Measurements from ENCODE around the gene S100A11. TPM values are rescaled to one million over a fixed set of nuclear protein-coding genes. Genes with fewer than 3 reads are reported as not detected.

The S100A11 gene
- total and polyA plus RNA-seq, 9 of the 15 experiments (the other 6 are each of a cell fraction or from before 2014, with no cell fraction given), result 131 to 808 (median 235) TPM

- TF ChIP-seq, protein P1, sequence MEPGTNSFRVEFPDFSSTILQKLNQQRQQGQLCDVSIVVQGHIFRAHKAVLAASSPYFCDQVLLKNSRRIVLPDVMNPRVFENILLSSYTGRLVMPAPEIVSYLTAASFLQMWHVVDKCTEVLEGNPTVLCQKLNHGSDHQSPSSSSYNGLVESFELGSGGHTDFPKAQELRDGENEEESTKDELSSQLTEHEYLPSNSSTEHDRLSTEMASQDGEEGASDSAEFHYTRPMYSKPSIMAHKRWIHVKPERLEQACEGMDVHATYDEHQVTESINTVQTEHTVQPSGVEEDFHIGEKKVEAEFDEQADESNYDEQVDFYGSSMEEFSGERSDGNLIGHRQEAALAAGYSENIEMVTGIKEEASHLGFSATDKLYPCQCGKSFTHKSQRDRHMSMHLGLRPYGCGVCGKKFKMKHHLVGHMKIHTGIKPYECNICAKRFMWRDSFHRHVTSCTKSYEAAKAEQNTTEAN (CRISPR knock-in tag; IDR thresholded peaks at IDR 0.05), result no peak
- no peak for TF ChIP-seq SREBF2 (CRISPR knock-in tag; IDR thresholded peaks at IDR 0.05)
- TF ChIP-seq ZNF766 (CRISPR knock-in tag; conservative IDR thresholded peaks at IDR 0.05), result peak; percentile 91
- no peak for TF ChIP-seq ZNF384 (IDR thresholded peaks at IDR 0.05; ENCODE audit: low read depth, low read length)
- TF ChIP-seq ZFX (CRISPR knock-in tag; IDR thresholded peaks at IDR 0.05), result peak; percentile 90
- TF ChIP-seq GATAD2B (IDR thresholded peaks at IDR 0.05; ENCODE audit: borderline replicate concordance), result 0 out of 2 replicates have a peak, but pooled peaks have one; percentile 34
- TF ChIP-seq ZNF717 (CRISPR knock-in tag; IDR thresholded peaks at IDR 0.05), result no peak
- peak; percentile 32; the same call in 1 of the 2 replicates for TF ChIP-seq BHLHE40 (IDR thresholded peaks at IDR 0.05; ENCODE audit: low read length)
- no peak for TF ChIP-seq ZNF699 (CRISPR knock-in tag; IDR thresholded peaks at IDR 0.05; ENCODE audit: insufficient replicate concordance)
- peak; percentile 44 for TF ChIP-seq HMGN3 (IDR thresholded peaks at IDR 0.05; ENCODE audit: borderline replicate concordance, extremely low read depth, insufficient read length, low read depth, low read length)
- TF ChIP-seq MAFF (IDR thresholded peaks at IDR 0.05; ENCODE audit: low read length), result no peak
- no peak for TF ChIP-seq ZNF436 (CRISPR knock-in tag; IDR thresholded peaks at IDR 0.05)
- TF ChIP-seq ZNF175 (CRISPR knock-in tag; IDR thresholded peaks at IDR 0.05; ENCODE audit: low read depth), result 0 out of 2 replicates have a peak, but pooled peaks have one; percentile 15
- TF ChIP-seq, protein P2, sequence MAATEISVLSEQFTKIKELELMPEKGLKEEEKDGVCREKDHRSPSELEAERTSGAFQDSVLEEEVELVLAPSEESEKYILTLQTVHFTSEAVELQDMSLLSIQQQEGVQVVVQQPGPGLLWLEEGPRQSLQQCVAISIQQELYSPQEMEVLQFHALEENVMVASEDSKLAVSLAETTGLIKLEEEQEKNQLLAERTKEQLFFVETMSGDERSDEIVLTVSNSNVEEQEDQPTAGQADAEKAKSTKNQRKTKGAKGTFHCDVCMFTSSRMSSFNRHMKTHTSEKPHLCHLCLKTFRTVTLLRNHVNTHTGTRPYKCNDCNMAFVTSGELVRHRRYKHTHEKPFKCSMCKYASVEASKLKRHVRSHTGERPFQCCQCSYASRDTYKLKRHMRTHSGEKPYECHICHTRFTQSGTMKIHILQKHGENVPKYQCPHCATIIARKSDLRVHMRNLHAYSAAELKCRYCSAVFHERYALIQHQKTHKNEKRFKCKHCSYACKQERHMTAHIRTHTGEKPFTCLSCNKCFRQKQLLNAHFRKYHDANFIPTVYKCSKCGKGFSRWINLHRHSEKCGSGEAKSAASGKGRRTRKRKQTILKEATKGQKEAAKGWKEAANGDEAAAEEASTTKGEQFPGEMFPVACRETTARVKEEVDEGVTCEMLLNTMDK (IDR thresholded peaks at IDR 0.05; ENCODE audit: borderline replicate concordance, insufficient read depth, low read depth, low read length, poor library complexity, severe bottlenecking), result no peak
- TF ChIP-seq, protein P3, sequence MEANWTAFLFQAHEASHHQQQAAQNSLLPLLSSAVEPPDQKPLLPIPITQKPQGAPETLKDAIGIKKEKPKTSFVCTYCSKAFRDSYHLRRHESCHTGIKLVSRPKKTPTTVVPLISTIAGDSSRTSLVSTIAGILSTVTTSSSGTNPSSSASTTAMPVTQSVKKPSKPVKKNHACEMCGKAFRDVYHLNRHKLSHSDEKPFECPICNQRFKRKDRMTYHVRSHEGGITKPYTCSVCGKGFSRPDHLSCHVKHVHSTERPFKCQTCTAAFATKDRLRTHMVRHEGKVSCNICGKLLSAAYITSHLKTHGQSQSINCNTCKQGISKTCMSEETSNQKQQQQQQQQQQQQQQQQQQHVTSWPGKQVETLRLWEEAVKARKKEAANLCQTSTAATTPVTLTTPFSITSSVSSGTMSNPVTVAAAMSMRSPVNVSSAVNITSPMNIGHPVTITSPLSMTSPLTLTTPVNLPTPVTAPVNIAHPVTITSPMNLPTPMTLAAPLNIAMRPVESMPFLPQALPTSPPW (CRISPR knock-in tag; IDR thresholded peaks at IDR 0.05), result peak; percentile 96
- TF ChIP-seq ZNF282 (CRISPR knock-in tag; IDR thresholded peaks at IDR 0.05), result no peak
- TF ChIP-seq BRF2 (IDR thresholded peaks at IDR 0.05; ENCODE audit: borderline replicate concordance, insufficient read depth, insufficient read length), result no peak
- TF ChIP-seq ETV6 (IDR thresholded peaks at IDR 0.05; ENCODE audit: borderline replicate concordance in 1 of 2, low read depth in 2 of 2, low read length in 1 of 2), result no peak
- TF ChIP-seq ETV6 (CRISPR knock-in tag; IDR thresholded peaks at IDR 0.05; ENCODE audit: borderline replicate concordance), result no peak
- TF ChIP-seq ATF7 (IDR thresholded peaks at IDR 0.05), result no peak
Observed at GRCh38 chr1:152036267-152037216, at the start of gene S100A11 (continued).
